GM19324 (cell line): ENCODE data around the gene UIMC1.
"Not testable (repeated sequence)": the region's sequence is repeated elsewhere in the genome, so short reads cannot be mapped to it uniquely, and the experiment has no call there.

Source experiments
- ATAC-seq: cut with Tn5 transposase; IDR thresholded peaks from one replicate; pipeline ENCODE4 v1.9.1; 2021; ENCODE audit warnings: mild to moderate bottlenecking, moderate library complexity; ENCODE audit not compliant: unreplicated experiment, low FRiP score

The UIMC1 gene

DNA sequence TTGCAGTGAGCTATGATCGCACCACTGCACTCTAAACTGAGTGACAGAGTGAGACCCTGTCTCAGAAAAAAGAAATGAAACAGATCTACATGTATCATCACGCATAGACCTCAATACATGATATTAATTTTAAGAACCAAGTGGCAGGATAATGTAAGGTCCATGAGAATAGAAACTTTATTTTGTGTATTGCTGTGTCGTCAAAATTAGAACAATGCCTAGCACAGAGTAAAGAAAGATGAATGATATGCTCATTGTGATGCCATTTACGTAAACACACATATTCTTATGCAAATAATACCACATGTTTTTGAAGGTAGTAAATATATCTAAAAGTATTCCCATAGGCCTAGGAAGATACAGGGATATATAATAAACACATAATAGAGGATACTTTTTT, 3.6 kb upstream of the UIMC1 start:
- no peak for ATAC-seq

DNA sequence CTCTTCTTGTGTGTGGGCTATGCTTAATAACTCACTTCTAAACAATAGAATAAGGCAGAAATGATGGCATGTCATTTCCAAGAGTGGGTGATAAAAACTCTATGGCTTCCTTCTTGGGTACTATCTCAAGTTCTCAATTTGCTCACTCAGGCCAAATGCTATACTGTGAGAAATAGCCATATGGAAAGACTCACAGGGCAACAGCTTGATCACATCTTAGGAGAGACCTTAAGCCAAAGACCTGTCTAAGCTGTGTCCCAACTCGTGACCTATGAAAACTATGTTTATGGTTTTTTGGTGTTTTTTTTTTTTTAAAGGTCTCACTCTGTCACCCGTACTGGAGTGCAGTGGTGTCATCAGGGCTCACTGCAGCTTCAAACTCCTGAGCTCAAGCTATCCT, 2.1 kb upstream of the UIMC1 start:
- no peak for ATAC-seq

DNA sequence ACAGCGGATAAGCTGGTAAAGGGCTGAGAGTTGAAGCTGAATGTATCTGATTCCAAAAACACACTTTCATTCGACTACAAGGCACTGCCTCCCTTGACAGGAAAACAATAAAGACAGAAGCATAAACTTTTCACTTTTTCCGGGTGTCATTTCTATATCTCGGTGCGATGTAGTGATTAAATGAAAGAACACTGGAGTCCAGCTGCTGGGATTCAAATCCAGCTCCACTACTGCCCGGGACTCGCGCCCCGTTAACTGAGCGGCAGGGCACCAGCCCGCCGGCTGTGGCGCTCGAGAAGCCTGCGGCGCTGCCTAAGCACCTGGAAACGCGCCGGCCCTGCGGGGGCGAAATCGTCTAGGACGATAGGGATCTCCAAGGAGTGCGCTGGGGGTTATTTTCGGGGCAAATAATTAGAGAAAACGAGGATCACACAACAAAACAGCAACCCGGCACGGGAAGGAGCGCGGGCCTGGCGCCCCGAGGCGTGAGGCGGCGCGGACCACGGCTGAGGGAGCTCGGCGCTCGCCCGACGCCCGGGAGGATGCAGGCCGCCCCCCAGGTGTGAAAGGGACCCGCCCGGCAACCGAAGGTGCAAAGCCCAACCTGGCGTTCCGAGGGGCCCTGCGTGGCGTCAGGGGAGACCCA, 837 bp downstream of the UIMC1 start:
- peak; percentile 45 for ATAC-seq

DNA sequence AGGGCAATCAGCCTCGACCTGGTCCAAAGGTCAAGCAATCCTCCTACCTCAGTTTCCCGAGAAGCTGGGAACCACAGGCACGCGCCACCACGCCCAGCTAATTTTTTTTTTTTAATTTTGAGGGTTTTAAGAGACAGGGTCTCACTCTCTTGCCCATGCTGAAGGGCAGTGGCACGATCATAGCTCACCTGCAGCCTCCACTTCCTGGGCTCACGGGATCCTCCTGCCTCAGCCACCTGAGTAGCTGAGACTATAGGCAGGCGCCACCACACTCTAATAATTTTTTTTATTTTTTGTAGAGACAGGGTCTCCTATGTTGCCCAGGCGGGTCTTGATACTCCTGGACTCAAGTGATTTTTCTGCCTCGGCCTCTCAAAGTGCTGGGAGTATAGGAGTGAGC, 1.6 kb downstream of the UIMC1 start:
- no peak for ATAC-seq

DNA sequence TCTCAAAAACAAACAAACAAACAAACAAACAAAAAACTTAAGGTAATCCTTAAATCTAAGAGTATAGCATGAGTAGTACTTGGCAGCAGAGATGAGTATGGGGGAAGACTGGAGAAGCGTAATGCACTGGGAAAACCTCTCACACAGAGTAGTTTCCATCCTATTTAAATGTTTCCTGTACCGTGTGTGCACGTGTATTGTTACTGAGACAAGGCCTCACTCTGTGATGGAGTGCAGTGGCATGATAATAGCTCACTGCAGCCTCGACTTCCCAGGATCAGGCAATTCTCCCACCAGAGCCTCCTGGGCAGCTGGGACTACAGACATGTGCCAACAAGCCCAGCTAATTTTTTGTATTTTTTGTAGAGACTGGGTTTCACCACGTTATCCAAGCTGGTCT, 2.9 kb downstream of the UIMC1 start:
- ATAC-seq = no peak

DNA sequence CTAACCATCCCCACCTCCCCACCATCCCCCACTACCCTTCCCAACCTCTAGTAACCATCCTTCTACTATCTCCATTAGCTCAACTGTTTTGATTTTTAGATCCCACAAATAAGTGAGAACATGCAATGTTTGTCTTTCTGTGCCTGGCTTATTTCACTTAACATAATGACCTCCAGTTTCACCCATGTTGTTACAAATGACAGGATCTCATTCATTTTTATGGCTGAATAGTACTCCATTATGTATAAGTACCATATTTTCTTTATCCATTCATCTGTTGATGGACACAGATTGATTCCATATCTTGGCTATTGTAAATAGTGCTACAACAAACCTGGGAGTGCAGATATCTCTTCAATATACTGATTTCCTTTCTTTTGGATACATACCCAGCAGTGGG, 7.1 kb downstream of the UIMC1 start:
- ATAC-seq = not testable (repeated sequence)

DNA sequence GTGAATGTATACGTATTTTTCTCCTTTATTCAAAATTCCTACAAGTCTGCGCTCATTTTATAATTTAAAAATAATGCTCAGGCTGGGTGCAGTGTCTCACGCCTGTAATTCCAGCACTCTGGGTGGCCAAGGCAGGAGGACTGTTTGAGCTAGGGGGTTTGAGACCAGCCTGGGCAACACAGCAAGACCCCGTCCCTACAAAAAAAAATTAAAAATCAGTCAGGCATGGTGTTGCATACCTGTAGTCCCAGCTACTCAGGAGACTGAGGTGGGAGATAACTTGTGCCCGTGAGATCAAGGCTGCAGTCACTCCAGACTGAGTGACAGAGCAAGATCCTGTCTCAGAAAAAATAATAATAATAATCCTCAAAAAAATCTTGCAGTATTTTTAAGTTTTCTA, 7.8 kb downstream of the UIMC1 start:
- ATAC-seq = no peak

DNA sequence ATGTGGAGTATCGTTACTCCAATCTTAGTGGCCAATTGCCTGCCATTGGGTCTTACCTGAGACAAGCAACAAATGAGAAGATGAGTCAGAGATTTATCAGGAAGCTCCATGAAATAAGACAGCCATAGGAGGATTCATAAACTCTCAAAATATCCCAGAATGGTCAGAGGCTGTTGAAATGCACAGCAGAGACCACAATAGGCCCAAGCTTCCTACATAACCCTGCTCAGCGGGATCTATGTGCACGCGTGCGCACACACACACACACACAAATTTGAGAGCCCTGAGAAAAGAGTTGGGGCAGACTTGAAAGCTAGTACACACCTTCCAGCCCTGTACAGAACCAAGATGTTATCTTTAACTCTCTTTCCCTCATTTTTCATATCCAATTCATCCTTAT, 9.8 kb downstream of the UIMC1 start:
- ATAC-seq = no peak

DNA sequence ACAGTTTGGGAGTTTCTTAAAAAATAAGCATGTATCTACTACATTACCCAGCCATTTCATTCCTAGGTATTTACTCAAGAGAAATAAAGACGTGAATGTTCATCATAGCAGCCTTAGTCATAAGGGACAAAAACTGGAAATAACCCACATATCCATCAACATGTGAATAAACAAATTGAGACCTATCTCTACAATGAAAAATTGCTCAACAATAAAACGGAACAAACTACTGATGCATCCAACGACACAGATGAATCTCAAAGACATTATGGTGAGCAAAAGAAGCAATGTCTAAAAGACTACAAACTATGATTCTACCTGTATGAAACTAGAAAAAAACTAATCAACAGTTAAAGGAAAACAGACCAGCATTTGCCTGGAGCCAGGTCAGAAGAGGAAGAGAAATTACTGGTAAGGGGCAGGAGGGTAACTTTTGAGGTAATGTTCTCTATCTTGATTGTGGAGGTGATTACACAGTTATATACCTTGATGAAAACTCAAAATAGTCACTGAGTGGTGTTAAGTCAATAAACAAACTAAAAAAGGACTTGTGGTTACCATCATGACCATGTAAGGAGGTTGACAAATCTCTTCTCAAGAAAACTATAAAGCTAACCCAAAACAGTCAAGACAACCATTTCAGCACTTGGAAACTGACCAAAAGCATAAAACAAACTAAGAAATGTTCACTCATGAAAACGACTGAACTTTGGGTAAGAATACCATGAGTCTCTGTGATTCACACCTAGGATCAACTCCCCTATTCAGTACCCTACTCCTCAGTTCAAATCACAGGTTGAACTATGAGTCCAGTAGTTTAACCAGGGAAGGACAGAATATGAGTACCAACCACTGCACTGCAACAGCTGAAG, 10.4 kb downstream of the UIMC1 start:
- ATAC-seq = no peak

DNA sequence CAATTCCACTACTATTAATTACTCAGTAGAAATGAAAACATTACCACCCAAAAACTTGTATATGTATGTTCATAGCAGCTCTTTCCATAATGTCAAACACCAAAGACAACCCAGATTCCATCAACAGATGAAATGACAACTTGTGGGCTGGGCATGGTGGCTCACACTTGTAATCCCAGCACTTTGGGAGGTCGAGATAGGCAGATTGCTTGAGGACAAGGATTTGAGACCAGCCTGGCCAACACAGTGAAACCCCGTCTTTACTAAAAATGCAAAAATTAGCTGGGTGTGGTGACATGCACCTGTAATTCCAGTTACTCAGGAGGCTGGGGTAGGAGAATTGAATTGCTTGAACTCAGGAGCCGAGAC, 11.5 kb downstream of the UIMC1 start:
- ATAC-seq = no peak

DNA sequence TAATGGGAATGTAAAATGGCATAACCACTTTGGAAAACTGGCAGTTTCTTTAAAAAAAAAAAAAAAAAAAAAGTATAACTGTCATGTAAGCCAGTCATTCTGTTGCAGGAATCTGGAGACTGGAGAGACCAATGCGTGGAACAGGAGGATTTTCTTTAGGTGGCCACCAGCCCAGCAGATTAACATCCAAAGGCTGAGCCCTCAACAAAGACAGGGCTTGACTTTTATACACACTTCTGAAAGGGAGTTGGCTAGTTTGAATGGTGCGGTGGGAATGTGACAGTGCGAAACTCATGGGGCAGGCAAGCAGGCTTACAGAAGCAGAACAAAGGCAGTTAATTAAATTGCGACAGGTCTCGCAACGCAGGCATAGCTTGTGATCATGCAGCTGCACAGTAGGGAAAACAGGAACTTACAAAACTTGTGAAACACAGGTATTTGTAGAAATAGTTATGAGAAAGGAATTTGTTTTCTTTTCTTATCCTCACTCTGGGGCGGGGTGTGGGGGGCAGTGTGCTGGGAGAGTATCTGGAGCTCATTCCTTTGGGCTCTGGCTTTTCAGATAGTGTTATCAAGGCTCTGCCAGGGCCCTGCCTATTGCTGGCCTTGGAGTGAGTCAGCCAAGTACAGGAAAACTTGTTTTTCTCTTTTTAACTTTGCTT, 12.0 kb downstream of the UIMC1 start:
- no peak for ATAC-seq

DNA sequence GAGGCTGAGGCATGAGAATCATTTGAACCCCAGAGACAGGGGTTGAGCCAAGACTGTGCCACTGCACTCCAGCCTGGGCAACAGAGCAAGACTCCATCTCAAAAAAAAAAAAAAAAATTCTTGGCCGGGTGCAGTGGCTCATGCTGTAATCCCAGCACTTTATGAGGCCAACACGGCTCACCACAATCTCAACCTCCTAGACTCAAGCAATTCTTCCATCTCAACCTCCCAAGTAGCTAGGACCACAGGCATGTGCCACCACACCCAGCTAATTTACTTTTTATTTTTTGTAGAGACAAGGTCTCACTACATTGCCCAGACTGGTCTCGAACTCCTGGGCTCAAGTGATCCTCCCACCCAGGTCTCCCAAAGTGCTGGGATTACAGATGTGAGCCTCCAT, 13.5 kb downstream of the UIMC1 start:
- ATAC-seq = not testable (repeated sequence)

DNA sequence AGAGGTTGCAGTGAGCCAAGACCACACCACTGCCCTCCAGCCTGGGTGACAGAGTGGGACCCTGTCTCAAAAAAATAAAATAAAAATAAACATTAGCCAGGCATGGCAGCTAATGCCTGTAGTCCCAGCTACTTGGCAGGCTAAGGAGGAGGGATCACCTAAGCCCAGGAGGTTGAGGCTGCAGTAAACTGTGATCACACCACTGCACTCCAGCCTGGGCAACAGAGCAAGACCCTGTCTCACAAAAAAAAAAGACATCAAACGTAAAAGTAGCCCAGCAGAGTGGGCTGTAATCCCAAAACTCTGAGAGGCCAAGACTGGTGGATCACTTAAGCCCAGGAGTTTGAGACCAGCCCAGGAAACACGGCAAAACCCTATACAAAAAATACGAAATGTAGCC, 19.0 kb downstream of the UIMC1 start:
- ATAC-seq = no peak

DNA sequence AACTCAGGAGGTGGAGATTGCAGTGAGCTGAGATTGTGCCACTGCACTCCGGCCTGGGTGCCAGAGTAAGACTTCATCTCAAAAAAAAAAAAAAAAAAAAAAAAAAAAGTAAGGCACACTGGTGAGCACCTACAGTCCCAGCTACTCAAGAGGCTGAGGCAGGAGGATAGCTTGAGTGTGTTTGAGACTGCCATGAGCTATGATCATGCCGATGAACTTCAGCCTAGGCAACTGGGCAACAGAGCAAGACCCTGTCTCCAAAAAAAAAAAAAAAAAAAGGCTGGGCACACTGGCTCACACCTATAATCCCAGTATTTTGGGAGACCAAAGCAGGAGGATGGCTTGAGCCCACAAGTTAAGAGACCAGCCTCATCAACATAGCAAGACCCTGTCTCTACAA, 20.3 kb downstream of the UIMC1 start:
- ATAC-seq = no peak

DNA sequence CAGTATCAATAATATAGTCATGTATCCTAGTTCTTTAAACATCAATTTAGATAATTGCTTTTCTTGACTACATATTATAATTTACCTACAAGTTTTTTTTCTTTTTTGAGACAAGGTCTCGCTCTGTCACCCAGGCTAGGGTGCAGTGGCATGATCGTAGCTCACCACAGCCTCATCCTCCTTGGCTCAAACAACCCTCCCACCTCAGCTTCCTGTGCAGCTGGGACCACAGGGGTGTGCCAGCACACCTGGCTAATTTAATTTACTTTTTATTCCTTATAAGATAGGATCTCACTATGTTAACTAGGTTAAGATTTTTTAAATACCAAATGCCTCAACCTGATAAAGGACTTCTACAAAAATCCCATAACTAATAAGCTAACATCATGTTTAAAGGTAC, 21.1 kb downstream of the UIMC1 start:
- ATAC-seq = no peak

DNA sequence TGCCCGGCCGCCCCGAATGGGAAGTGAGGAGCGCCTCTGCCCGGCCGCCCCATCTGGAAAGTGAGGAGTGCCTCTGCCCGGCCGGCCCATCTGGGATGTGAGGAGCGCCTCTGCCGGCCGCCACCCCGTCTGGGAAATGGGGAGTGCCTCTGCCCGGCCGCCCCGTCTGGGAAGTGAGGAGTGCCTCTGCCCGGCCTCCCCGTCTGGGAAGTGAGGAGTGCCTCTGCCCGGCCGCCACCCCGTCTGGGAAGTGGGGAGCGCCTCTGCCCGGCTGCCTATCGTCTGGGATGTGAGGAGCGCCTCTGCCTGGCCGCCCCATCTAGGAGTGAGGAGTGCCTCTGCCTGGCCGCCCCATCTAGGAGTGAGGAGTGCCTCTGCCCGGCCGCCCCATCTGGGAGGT, 22.4 kb downstream of the UIMC1 start:
- not testable (repeated sequence) for ATAC-seq

DNA sequence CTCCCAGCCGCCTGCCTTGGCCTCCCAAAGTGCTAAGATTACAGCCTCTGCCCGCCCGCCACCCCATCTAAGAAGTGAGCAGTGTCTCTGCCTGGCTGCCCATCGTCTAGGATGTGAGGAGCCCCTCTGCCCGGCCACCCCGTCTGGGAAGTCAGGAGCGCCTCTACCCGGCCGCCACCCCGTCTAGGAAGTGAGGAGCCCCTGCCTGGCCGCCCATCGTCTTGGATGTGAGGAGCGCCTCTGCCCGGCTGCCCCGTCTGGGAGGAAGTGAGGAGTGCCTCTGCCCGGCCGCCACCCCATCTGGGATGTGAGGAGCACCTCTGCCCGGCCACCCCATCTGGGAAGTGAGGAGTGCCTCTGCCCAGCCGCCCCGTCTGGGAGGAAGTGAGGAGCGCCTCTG, 23.0 kb downstream of the UIMC1 start:
- ATAC-seq = not testable (repeated sequence)

DNA sequence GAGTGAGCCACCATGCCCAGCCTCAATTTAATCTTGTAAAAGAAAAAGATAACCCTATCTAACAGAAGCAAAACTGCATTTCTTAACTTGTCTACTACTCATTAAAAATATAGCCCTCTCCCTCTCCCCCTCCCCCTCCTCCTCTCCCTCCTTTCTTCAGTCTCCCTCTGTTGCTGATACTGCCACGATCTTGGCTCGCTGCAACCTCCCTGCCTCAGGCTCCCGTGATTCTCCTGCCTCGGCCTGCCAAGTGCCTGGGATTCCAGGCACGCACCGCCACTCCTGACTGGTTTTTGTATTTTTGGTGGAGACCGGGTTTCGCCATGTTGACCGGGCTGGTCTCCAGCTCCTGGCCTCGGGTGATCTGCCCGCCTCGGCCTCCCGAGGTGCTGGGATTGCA, 23.5 kb downstream of the UIMC1 start:
- not testable (repeated sequence) for ATAC-seq

DNA sequence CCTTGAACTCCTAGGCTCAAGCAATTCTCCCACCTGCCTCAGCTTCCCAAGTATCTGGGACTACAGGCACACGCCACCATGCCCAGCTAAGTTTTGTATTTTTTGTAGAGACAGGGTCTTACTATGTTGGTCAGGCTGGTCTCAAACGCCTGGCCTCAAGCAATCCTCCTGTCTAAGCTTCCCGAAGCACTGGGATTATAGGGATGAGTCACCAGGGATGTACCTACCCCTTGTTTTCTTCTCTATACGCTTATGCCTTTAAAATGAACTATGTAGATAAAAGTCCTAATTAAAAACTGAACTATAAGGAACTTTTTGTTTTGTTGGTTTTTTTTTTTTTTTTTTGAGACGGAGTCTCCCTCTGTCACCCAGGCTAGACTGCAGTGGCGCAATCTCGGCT, 25.8 kb downstream of the UIMC1 start:
- ATAC-seq = no peak

DNA sequence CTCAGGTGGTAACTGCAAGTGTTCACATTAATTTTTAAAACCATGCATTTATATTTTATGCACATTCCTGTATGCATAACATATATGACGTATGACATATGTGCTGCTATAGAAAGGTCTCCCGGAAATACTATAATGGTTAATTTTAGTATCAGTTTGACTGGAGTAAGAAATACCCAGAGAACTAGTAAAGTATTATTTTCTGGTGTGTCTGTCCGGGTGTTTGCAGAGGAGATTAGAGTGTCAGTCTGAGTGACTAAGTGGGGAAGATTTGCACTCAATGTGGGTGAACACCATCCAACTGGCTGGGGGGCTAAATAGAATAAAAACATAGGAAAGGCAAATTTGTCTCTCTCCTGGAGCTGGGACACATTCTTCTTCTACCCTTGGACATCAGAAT, 26.9 kb downstream of the UIMC1 start:
- ATAC-seq = no peak

DNA sequence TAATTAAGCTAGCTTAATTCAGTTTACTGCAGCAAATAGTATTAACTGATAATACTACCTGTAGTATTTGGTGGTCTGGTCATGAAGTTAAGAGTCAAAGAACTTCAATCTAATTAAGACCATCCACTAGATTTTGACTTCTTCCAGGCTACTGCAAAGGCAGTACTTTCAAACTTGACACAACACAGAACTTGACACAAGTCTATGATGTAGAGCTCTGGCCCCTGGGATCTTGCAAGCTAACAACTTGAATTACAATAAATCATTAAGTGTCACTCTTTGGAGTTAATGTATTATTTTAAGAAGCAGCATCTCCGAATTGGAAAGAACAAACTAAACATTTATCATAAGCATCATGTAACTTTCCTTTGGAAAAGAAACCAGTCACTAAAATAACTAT, 40.9 kb downstream of the UIMC1 start:
- ATAC-seq = no peak

DNA sequence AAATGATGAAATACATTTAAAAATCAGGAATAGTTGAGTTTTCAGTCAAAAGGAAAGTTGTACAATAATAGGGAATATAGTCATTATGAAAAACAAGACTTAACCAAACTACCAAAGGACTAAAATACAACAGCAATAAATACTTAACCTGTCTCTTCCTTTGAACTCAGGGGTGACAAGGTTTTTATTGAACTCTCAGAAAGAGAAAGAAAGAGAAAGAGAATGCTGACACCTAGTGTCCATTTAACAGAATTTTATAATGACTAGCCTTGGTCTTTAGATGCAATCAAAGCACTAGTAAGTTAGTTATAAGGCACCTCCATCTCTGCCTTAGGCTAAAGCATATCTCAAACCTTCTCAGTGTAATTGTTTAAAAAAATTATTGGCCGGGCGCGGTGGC, 47.5 kb downstream of the UIMC1 start:
- ATAC-seq = no peak
